Kidney (tissue), 14 donors: ENCODE data around the gene SLC9A5. TPM values are rescaled to one million over a fixed set of nuclear protein-coding genes. Genes with fewer than 3 reads are reported as not detected.
A peak's percentile ranks its signal among the peaks of the same experiment; 100 is the strongest.

ENCODE experiments used
- DNase-seq, 5 donors: peaks; one replicate each; pipeline ENCODE4 v3.0.0-alpha.2; 2013 to 2020
- FAIRE-seq: peaks from 2 replicates; lab custom pipeline; 2012; peaks lifted over from hg19 to GRCh38; lab: Jason Lieb, UNC
- H3K27ac ChIP-seq, 2 donors: one replicate each; pipeline ENCODE4 v1.7.0; 2013; ENCODE audit warnings: low read depth in 2 of 2, low read length in 2 of 2, inconsistent platforms in 1 of 2
- H3K27me3 ChIP-seq: one replicate; pipeline ENCODE4 v1.7.1; 2013; ENCODE audit warnings: low read length, inconsistent platforms; ENCODE audit not compliant: control insufficient read depth, insufficient read depth
- H3K36me3 ChIP-seq, 3 donors: one replicate each; pipeline versions ENCODE4 v1.7.0 to v1.7.1; 2013; ENCODE audit warnings: low read length in 3 of 3, control low read depth in 1 of 3, inconsistent platforms in 1 of 3; ENCODE audit not compliant: insufficient read depth in 3 of 3, control insufficient read depth in 2 of 3
- H3K4me1 ChIP-seq, 3 donors: one replicate each; pipeline versions ENCODE4 v1.7.0 to v1.7.1; 2013; ENCODE audit warnings: low read length in 3 of 3, inconsistent platforms in 1 of 3, low read depth in 1 of 3; ENCODE audit not compliant: control insufficient read depth in 2 of 3, insufficient read depth in 2 of 3
- H3K4me3 ChIP-seq, 3 donors: one replicate each; pipeline versions ENCODE4 v1.7.0 to v1.8.1; 2013; ENCODE audit warnings: low read length in 3 of 3, control low read depth in 1 of 3, inconsistent platforms in 1 of 3
- H3K9ac ChIP-seq, 3 donors: one replicate each; pipeline versions ENCODE4 v1.7.0 to v1.7.1; 2013; ENCODE audit warnings: low read length in 3 of 3, control low read depth in 1 of 3, inconsistent platforms in 1 of 3
- H3K9me3 ChIP-seq, 3 donors: one replicate each; pipeline versions ENCODE4 v1.7.0 to v1.7.1; 2013; ENCODE audit warnings: low read length in 3 of 3, control low read depth in 1 of 3, inconsistent platforms in 1 of 3; ENCODE audit not compliant: control insufficient read depth in 2 of 3, insufficient read depth in 1 of 3
- CTCF ChIP-seq: IDR thresholded peaks from 3 replicates; pipeline ENCODE4 v1.5.1; 2012; ENCODE audit warnings: mild to moderate bottlenecking, moderate library complexity, borderline replicate concordance; ENCODE audit not compliant: insufficient read depth; ENCODE audit errors: extremely low read depth
- intact Hi-C: fragments of 100-400 bp; cut with DNase I; formaldehyde crosslinking; loops from one replicate; pipeline ENCODE4 v1.11.1; 2022
- polyA plus RNA-seq: library from polyadenylated mRNA; stranded (reverse); fragments of 350-450 nt; fragmentation: Illumina TruSeq; extraction: RNeasy Lipid Tissue Mini Kit (QIAGEN cat#74804); gene quantifications from one replicate; pipeline ENCODE4 v1.2.3, GENCODE V29; 2014; ENCODE audit warnings: low read depth, low replicate concordance; ENCODE audit not compliant: insufficient read depth
- total RNA-seq: library from RNA; stranded (reverse); fragmentation: NEBNext Ultra II Directional; extraction: Animal tissue kit (Norgen Biotek cat#: 25700); gene quantifications from one replicate; pipeline ENCODE4 v1.2.1, GENCODE V29; 2021
- donor health status: control.
- donor health status: control.
- donor health status: control.
- donor health status: control.
- donor health status: control.
- donor health status: DM: yes; HTN: yes; CAD: no.
- donor health status: Normal renal cell carcinoma (clear cell type).

The SLC9A5 gene
- total and polyA plus RNA-seq, 2 donors from 2014 or later: 0.92 to 1.1 TPM

- no peak for FAIRE-seq
- no peak for TF ChIP-seq CTCF
- H3K36me3 ChIP-seq: peaks cover 0 to 33% (median 20%) of the 10 kb centered on the region in 3 donors
- intact Hi-C loops: no loop called here
- no peak overlapping the region for H3K27ac ChIP-seq
- peak; percentile 10 to 84 (median 42) for DNase-seq
- H3K9me3 ChIP-seq: no peaks in the 10 kb centered on the region
- H3K27me3 ChIP-seq: no peaks in the 10 kb centered on the region
- no peak overlapping the region for H3K4me3 ChIP-seq
- H3K4me1 ChIP-seq: peaks cover 0 to 12% (median 0%) of the 10 kb centered on the region in 3 donors
- no peak overlapping the region for H3K9ac ChIP-seq
Observed at GRCh38 chr16:67236563-67237395, 12.0 kb upstream of the SLC9A5 start.

- DNase-seq (peak in 2 of 5 donors; percentile 42 to 61), FAIRE-seq (no peak)
- Histone ChIP-seq H3K9ac (no peak overlapping the region), H3K9me3 (no peaks in the 10 kb centered on the region), H3K27ac (no peak overlapping the region), H3K4me1 (peaks cover 0 to 16% (median 0%) of the 10 kb centered on the region in 3 donors), H3K4me3 (no peak overlapping the region), H3K27me3 (no peaks in the 10 kb centered on the region), H3K36me3 (peaks cover 0 to 33% (median 19%) of the 10 kb centered on the region in 3 donors)
- intact Hi-C loops: no loop called here
- no peak for TF ChIP-seq CTCF
Observed at GRCh38 chr16:67237396-67238277, 11.1 kb upstream of the SLC9A5 start.

GRCh38 chr16:67238278-67238575 is 10.6 kb upstream of the SLC9A5 start:
- H3K27ac ChIP-seq: no peak overlapping the region
- no peak for TF ChIP-seq CTCF
- no peak overlapping the region for H3K9ac ChIP-seq
- H3K4me3 ChIP-seq: no peak overlapping the region
- peaks cover 0 to 16% (median 0%) of the 10 kb centered on the region in 3 donors for H3K4me1 ChIP-seq
- peaks cover 0 to 33% (median 19%) of the 10 kb centered on the region in 3 donors for H3K36me3 ChIP-seq
- no peaks in the 10 kb centered on the region for H3K27me3 ChIP-seq
- FAIRE-seq: no peak
- no peaks in the 10 kb centered on the region for H3K9me3 ChIP-seq
- intact Hi-C loops: no loop called here
- DNase-seq: peak in 1 of 5 donors; percentile 67
